ENCODE data around the gene LRRC9.
"Not testable (repeated sequence)": the region's sequence is repeated elsewhere in the genome, so short reads cannot be mapped to it uniquely, and the experiment has no call there.

GRCh38 chr14:60010263-60010662, 90.3 kb downstream of the LRRC9 start:
- not testable (repeated sequence) for TF ChIP-seq EZH2phosphoT487 (IDR thresholded peaks at IDR 0.05; ENCODE audit: borderline replicate concordance, low read length)
- TF ChIP-seq, protein P1, sequence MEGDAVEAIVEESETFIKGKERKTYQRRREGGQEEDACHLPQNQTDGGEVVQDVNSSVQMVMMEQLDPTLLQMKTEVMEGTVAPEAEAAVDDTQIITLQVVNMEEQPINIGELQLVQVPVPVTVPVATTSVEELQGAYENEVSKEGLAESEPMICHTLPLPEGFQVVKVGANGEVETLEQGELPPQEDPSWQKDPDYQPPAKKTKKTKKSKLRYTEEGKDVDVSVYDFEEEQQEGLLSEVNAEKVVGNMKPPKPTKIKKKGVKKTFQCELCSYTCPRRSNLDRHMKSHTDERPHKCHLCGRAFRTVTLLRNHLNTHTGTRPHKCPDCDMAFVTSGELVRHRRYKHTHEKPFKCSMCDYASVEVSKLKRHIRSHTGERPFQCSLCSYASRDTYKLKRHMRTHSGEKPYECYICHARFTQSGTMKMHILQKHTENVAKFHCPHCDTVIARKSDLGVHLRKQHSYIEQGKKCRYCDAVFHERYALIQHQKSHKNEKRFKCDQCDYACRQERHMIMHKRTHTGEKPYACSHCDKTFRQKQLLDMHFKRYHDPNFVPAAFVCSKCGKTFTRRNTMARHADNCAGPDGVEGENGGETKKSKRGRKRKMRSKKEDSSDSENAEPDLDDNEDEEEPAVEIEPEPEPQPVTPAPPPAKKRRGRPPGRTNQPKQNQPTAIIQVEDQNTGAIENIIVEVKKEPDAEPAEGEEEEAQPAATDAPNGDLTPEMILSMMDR (IDR thresholded peaks at IDR 0.05; ENCODE audit: low read depth, low read length, poor library complexity, severe bottlenecking) = not testable (repeated sequence)
